GM23338 (cell line): Measurements from ENCODE around the gene EXOC3. TPM values are rescaled to one million over a fixed set of nuclear protein-coding genes. Genes with fewer than 3 reads are reported as not detected.

Experiments
- ATAC-seq: fragments of 200-7000 bp; cut with Tn5 transposase; 3 replicates; pipeline ENCODE4 v1.9.1; 2020
- DNase-seq: peaks from one replicate; pipeline ENCODE4 v3.0.0-alpha.2; 2015; ENCODE audit warnings: low spot score
- H2AFZ ChIP-seq: fragments of 200-600 bp; sonication (generic); 2 replicates; pipeline ENCODE4 v1.8.0; 2016; ENCODE audit warnings: antibody characterized with exemption, mild to moderate bottlenecking, moderate library complexity
- H3F3A ChIP-seq: fragments of 200-600 bp; sonication (generic); replicated peaks from 2 replicates; pipeline ENCODE4 v1.8.0; 2017; ENCODE audit warnings: antibody characterized with exemption, mixed run types, low read depth
- H3K27ac ChIP-seq: fragments of 200-600 bp; sonication (generic); 2 replicates; pipeline ENCODE4 v1.6.1; 2016; ENCODE audit warnings: low read depth
- H3K27me3 ChIP-seq: fragments of 200-600 bp; sonication (generic); 2 replicates; pipeline ENCODE4 v1.8.0; 2016; ENCODE audit warnings: mild to moderate bottlenecking, mixed run types, moderate library complexity; ENCODE audit not compliant: insufficient read depth
- H3K36me3 ChIP-seq: fragments of 200-600 bp; sonication (generic); 2 replicates; pipeline ENCODE4 v1.8.0; 2016; ENCODE audit warnings: mild to moderate bottlenecking; ENCODE audit not compliant: insufficient read depth
- H3K4me1 ChIP-seq: fragments of 200-600 bp; sonication (generic); 2 replicates; pipeline ENCODE4 v1.8.0; 2016; ENCODE audit warnings: mild to moderate bottlenecking, moderate library complexity; ENCODE audit not compliant: insufficient read depth
- H3K4me2 ChIP-seq: fragments of 200-600 bp; sonication (generic); 2 replicates; pipeline ENCODE4 v1.7.1; 2017; ENCODE audit warnings: mixed run types
- H3K4me3 ChIP-seq: fragments of 200-600 bp; sonication (generic); 2 replicates; pipeline ENCODE4 v1.6.1; 2016; ENCODE audit warnings: mixed run types
- H3K79me2 ChIP-seq: fragments of 200-600 bp; sonication (generic); replicated peaks from 2 replicates; pipeline ENCODE4 v1.8.0; 2017; ENCODE audit warnings: mild to moderate bottlenecking; ENCODE audit not compliant: insufficient read depth
- H3K9me2 ChIP-seq: fragments of 200-600 bp; sonication (generic); 2 replicates; pipeline ENCODE4 v1.8.0; 2017; ENCODE audit not compliant: insufficient read depth
- H4K20me1 ChIP-seq: fragments of 200-600 bp; sonication (generic); replicated peaks from 2 replicates; pipeline ENCODE4 v1.8.0; 2017; ENCODE audit warnings: mild to moderate bottlenecking; ENCODE audit not compliant: insufficient read depth
- H3K27ac Mint-ChIP-seq: 2 replicates; pipeline ENCODE4 v1.8.0; 2020; ENCODE audit warnings: inconsistent platforms, mild to moderate bottlenecking, moderate library complexity, mixed read lengths
- H3K27me3 Mint-ChIP-seq: 3 replicates; pipeline ENCODE4 v1.8.0; 2022; ENCODE audit warnings: low read depth, mild to moderate bottlenecking, moderate library complexity, mixed read lengths, inconsistent platforms; ENCODE audit not compliant: insufficient read depth, poor library complexity
- H3K36me3 Mint-ChIP-seq: 3 replicates; pipeline ENCODE4 v1.8.0; 2021; ENCODE audit warnings: low read depth, mild to moderate bottlenecking, inconsistent platforms, moderate library complexity, mixed read lengths
- H3K4me1 Mint-ChIP-seq: 3 replicates; pipeline ENCODE4 v1.8.0; 2020; ENCODE audit warnings: mild to moderate bottlenecking, inconsistent platforms, mixed read lengths
- H3K4me3 Mint-ChIP-seq: 3 replicates; pipeline ENCODE4 v1.8.0; 2021; ENCODE audit warnings: moderate library complexity, mild to moderate bottlenecking, inconsistent platforms, mixed read lengths
- H3K9me3 Mint-ChIP-seq: 3 replicates; pipeline ENCODE4 v1.8.0; 2020; ENCODE audit warnings: moderate library complexity, mild to moderate bottlenecking, inconsistent platforms, mixed read lengths
- CREB1 ChIP-seq: fragments of 250-450 bp; sonication (Bioruptor Pico); IDR thresholded peaks from 2 replicates; pipeline ENCODE4 v1.5.0; 2020; ENCODE audit warnings: low read depth, mild to moderate bottlenecking, moderate library complexity
- CTCF ChIP-seq, 2 experiments: fragments of 200-600 bp in 1 of 2; sonication (generic) in 1 of 2; conservative IDR thresholded peaks; 2 replicates each; pipeline versions ENCODE4 v1.5.1 to v1.6.1; 2016 to 2017; ENCODE audit warnings: antibody characterized with exemption in 2 of 2, low read depth in 2 of 2, mild to moderate bottlenecking in 2 of 2, moderate library complexity in 1 of 2
- ETS1 ChIP-seq: IDR thresholded peaks from 2 replicates; pipeline ENCODE4 v1.6.1; 2016; ENCODE audit warnings: antibody characterized with exemption
- EZH2 ChIP-seq: fragments of 200-600 bp; sonication (generic); IDR thresholded peaks from one replicate; pipeline ENCODE4 v1.8.0; 2017; ENCODE audit warnings: antibody characterized with exemption, mild to moderate bottlenecking, low read depth; ENCODE audit not compliant: unreplicated experiment
- EZH2phosphoT487 ChIP-seq: fragments of 200-600 bp; sonication (generic); IDR thresholded peaks from one replicate; pipeline ENCODE4 v1.8.1; 2018; ENCODE audit warnings: antibody characterized with exemption; ENCODE audit not compliant: unreplicated experiment
- POLR2AphosphoS5 ChIP-seq: IDR thresholded peaks from 2 replicates; pipeline ENCODE4 v1.6.1; 2016; ENCODE audit warnings: antibody characterized with exemption, low read depth
- ZNF114 ChIP-seq: fragments of 250-450 bp; sonication (Bioruptor Pico); IDR thresholded peaks from 2 replicates; pipeline ENCODE4 v1.5.0; 2020; ENCODE audit warnings: mild to moderate bottlenecking, moderate library complexity
- ZNF331 ChIP-seq: fragments of 250-450 bp; sonication (Bioruptor Pico); IDR thresholded peaks from 2 replicates; pipeline ENCODE4 v1.5.0; 2020; ENCODE audit warnings: low read depth, mild to moderate bottlenecking, moderate library complexity
- polyA plus RNA-seq: library from polyadenylated mRNA; unstranded; fragments of >200 nt; fragmentation: Nextera tagmentation; extraction: Ambion mirVana; gene quantifications from 2 replicates; pipeline ENCODE4 v1.2.1, GENCODE V29; 2016
- total RNA-seq: library from RNA; depleted of rRNA; stranded (reverse); fragments of >200 nt; shearing (Covaris generic); gene quantifications from 2 replicates; pipeline ENCODE4 v1.2.3, GENCODE V29; 2014
- TF ChIP-seq, protein P1 (sequence below): IDR thresholded peaks from one replicate; pipeline ENCODE4 v1.6.1; 2018; ENCODE audit warnings: antibody characterized with exemption; ENCODE audit not compliant: unreplicated experiment

EXOC3 gene
- total and polyA plus RNA-seq, 2 experiments from 2014 or later: 13.4 to 31.6 TPM

DNA sequence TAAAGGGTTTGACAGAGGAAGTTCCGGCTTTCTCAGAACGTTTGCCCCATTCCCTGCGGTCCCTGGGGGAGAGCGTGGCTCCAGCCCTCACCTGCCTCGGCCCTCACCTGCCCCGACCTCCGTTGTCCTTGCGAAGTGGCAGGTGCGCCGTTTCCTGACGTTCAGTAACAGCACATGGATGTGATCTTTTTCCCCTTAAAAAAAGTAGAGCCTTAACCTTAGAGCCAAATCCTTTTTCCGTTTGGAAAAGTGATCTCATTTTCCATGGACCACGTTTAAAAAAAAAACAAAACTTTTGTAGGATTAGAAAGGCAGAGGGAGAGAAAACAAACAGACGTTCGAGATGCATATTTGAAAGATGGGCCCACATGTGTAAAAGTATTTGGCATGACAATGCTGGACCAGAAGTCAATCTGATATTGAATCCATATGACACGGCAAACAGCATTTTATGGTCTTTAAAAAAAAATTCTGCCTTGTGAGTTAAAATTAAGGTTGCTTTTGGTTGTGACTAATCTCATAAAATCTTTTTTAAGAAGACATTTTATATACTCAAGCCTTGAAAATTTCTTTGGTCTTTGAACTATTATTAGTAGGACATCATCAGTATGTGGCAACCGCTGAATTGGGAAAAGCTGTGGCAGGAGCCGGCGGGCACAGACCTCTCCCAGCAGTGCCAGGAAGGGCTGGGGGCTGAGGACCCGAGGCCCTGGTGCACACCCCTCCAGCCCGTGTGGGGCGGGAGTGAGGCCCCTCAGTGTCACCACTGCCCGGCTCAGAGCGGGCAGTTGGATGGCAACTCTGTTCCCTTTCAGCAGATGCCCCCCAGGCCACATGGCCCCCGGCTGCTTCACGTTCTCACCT is 42.5 kb upstream of the EXOC3 start:
- no peaks in the 10 kb centered on the region for H4K20me1 ChIP-seq
- H3K4me1 ChIP-seq: peaks cover 6% of the 10 kb centered on the region; the same call in 1 of the 2 replicates
- H3K4me1 Mint-ChIP-seq: peaks cover 16% of the 10 kb centered on the region
- H2AFZ ChIP-seq: no peak overlapping the region
- H3K4me3 ChIP-seq: no peak overlapping the region
- TF ChIP-seq, protein P1, sequence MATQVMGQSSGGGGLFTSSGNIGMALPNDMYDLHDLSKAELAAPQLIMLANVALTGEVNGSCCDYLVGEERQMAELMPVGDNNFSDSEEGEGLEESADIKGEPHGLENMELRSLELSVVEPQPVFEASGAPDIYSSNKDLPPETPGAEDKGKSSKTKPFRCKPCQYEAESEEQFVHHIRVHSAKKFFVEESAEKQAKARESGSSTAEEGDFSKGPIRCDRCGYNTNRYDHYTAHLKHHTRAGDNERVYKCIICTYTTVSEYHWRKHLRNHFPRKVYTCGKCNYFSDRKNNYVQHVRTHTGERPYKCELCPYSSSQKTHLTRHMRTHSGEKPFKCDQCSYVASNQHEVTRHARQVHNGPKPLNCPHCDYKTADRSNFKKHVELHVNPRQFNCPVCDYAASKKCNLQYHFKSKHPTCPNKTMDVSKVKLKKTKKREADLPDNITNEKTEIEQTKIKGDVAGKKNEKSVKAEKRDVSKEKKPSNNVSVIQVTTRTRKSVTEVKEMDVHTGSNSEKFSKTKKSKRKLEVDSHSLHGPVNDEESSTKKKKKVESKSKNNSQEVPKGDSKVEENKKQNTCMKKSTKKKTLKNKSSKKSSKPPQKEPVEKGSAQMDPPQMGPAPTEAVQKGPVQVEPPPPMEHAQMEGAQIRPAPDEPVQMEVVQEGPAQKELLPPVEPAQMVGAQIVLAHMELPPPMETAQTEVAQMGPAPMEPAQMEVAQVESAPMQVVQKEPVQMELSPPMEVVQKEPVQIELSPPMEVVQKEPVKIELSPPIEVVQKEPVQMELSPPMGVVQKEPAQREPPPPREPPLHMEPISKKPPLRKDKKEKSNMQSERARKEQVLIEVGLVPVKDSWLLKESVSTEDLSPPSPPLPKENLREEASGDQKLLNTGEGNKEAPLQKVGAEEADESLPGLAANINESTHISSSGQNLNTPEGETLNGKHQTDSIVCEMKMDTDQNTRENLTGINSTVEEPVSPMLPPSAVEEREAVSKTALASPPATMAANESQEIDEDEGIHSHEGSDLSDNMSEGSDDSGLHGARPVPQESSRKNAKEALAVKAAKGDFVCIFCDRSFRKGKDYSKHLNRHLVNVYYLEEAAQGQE: no peak
- TF ChIP-seq CREB1 (CRISPR knock-in tag) (no peak), ZNF114 (CRISPR knock-in tag) (no peak), CTCF (conservative IDR thresholded peaks at IDR 0.05; ENCODE audit: low read depth in 2 of 2) (no peak), EZH2phosphoT487 (no peak), EZH2 (no peak), ETS1 (no peak), POLR2AphosphoS5 (no peak), ZNF331 (CRISPR knock-in tag) (no peak)
- DNase-seq (no peak), ATAC-seq (peak; percentile 48)
- H3K27me3 Mint-ChIP-seq: peaks cover 15% of the 10 kb centered on the region
- no peaks in the 10 kb centered on the region for H3K36me3 ChIP-seq
- 0 out of 3 replicates have a peak, but pooled peaks cover 3% of the 10 kb centered on the region for H3K9me3 Mint-ChIP-seq
- H3K27ac ChIP-seq: peak overlapping the region; percentile 50; the same call in 1 of the 2 replicates
- H3K27ac Mint-ChIP-seq: peak overlapping the region; percentile 82; the same call in 1 of the 2 replicates
- no peaks in the 10 kb centered on the region for H3F3A ChIP-seq
- peak overlapping the region; percentile 58 for H3K4me2 ChIP-seq
- H3K27me3 ChIP-seq: no peaks in the 10 kb centered on the region
- H3K9me2 ChIP-seq: 0 out of 2 replicates have a peak, but pooled peaks cover 4% of the 10 kb centered on the region
- no peaks in the 10 kb centered on the region for H3K36me3 Mint-ChIP-seq
- no peaks in the 10 kb centered on the region for H3K79me2 ChIP-seq
- peak overlapping the region; percentile 59 for H3K4me3 Mint-ChIP-seq
